GM12872 (cell line): ENCODE measurements around the gene NFASC.

Experiments
- TF ChIP-seq, protein P1 (sequence below): IDR thresholded peaks from 3 replicates; pipeline ENCODE4 v1.5.1; 2011; ENCODE audit warnings: low read depth, mild to moderate bottlenecking, low read length, moderate library complexity; ENCODE audit not compliant: insufficient read depth

The NFASC gene

DNA sequence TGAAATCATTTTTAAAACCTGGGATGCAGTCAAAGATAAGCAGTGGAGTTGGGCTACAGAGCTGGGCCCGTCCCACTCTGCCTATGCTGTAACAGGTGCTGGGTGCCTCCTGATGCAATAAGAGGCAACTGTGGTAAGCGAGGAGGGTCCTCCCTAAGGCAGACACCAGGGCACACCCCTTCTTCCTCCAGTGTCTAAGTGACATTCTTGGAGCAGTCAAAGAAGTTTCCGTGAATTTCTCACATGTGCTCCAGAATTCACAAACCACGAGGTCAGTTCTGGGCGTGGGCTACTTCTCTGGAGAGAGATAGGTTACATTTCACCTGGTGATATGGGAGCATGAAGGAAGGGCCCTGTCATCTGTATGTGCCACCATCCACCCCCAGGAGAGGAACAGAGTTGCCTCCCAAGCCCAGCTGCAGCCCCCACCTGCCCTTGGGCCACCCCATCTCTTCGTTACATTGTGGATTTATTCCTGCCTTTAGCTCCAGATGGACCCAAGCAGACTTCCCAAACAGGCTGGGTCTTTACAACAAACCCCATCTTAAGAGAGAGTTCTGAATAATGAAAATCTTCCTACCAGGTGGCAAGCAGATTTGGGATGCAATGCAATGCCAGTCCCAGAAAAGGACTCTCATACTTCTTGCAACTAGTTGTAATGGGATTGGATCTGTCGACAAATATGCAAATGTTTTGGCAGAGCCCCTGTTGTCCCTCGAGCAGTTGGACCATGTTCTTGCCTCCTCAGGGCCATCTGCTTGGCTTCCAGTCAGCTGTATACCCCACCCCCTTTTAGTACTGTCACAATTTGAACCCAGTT is 89.9 kb downstream of the NFASC start:
- TF ChIP-seq, protein P1, sequence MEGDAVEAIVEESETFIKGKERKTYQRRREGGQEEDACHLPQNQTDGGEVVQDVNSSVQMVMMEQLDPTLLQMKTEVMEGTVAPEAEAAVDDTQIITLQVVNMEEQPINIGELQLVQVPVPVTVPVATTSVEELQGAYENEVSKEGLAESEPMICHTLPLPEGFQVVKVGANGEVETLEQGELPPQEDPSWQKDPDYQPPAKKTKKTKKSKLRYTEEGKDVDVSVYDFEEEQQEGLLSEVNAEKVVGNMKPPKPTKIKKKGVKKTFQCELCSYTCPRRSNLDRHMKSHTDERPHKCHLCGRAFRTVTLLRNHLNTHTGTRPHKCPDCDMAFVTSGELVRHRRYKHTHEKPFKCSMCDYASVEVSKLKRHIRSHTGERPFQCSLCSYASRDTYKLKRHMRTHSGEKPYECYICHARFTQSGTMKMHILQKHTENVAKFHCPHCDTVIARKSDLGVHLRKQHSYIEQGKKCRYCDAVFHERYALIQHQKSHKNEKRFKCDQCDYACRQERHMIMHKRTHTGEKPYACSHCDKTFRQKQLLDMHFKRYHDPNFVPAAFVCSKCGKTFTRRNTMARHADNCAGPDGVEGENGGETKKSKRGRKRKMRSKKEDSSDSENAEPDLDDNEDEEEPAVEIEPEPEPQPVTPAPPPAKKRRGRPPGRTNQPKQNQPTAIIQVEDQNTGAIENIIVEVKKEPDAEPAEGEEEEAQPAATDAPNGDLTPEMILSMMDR = no peak

DNA sequence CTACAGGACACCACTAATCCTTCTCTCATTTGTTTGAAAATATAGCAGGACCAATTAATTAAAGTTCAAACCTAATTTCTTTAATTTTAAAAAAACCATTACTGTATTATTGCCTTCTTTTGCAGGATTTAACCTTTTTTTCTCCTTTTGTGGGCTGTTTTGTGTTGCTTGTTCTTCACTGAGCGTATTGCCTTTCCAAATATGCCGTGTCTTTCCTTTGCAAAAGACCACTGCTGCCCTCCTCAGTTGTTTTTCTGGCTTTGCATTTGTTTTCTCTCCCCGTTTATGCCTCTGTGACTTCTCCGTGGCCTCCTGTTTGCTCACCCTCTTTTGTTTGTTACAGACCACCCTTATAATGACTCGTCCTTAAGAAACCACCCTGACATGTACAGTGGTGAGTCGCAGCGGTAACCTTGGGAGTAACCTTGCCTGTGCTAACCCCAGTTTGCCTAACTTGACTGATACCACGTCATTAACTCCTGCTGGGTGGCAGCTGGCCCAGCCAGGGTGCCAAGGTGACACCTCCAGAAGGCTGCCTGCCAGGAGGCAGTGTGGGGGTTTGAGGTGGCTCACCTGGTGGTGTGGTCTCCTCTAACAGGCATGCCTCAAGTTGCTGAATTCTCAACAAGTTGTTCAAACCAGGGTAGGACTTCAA is 91.2 kb downstream of the NFASC start:
- TF ChIP-seq, protein P1 = no peak

DNA sequence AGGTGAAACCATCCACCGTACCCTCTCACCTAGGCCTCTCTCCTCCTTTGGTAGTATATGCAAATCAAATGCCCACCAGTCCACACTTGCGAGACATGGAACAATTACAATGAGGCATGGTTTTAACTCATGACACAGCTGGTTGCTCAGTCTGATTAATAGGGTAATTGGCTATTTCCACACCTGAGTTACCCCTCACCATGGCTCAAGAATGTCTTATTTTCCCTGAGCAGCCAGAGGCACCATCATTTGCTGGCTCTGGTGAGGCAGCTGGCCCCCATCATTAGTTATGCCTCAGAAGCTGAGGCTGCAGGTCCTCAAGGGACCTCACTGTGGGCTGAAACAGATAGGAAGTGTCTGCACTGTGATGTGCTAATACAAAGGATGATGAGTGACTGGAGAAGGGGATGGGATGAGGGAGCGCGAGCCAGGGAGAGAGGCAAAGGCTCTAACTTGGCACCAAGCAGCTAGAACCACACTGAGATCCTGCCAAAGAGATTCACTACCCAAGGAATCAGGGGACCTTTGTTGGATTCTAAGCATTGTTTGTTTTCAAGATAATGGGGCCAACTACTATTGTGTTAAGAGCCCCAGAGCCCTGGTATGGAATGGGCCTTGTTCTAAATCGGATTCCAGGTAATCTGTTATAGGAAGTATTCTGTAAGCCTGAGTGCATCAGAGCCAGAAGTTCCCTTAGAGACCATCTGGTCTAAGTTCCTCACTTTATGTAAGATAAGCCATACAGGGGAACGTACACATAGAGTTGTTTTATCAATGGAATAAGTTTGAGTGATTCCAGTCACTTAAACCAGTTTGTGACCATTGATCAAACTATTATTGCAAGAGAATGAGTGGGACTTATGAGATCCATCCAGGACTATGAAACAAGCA is 92.3 kb downstream of the NFASC start:
- TF ChIP-seq, protein P1 = no peak

DNA sequence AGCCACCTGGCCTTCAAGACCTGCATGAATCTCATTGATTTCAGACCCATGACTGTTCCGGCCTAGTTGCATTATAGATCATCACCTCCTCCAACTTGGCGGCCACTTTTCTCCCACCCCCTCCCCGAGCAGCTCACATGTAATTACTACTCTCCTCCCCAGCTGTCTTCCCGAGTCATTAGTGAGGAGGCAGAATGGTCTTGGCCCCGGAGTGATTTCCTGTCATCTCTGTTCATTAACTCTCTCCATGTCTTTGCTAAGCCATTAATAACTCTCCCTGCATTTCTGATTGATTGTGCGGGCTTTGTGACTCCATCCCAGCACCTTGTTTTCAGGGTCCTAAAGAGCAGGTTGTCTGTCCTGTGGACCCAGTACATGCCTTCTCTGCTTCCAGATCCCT is 96.8 kb downstream of the NFASC start:
- TF ChIP-seq, protein P1 = no peak

DNA sequence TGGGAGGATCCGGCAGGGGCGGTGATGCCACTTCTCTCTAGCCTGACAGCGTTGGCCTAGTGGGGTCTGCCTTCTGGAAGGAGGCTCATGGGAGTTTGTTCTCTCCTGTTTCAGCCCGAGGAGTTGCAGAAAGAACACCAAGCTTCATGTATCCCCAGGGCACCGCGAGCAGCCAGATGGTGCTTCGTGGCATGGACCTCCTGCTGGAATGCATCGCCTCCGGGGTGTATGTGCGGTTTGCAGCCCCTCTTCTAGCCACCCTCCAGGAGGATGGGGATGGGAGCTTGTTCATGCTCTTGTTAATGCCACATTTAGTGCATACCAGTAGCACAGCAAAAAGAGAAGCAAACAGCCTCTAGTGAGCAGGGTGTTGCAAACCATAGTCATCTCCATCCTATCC is 97.5 kb downstream of the NFASC start:
- TF ChIP-seq, protein P1 = no peak

DNA sequence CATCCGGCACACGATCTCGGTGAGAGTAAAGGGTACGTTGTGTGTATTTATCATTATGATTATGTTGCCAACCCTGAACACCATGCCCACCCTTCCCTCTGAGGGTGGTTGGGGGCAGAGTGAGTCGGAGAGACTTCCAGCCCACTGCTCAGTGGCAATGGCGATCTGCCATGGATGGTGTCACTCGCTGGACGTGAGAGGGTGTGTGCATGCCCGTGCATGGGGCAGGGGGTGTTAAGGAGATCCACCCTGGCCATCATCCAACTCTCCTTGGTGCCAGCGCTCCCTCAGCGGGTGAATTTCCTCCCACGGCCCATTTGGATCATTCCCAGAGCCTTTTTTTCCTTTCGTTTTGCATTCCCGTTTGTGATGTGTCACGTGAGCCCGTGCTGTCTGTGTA is 98.3 kb downstream of the NFASC start:
- TF ChIP-seq, protein P1 = no peak

DNA sequence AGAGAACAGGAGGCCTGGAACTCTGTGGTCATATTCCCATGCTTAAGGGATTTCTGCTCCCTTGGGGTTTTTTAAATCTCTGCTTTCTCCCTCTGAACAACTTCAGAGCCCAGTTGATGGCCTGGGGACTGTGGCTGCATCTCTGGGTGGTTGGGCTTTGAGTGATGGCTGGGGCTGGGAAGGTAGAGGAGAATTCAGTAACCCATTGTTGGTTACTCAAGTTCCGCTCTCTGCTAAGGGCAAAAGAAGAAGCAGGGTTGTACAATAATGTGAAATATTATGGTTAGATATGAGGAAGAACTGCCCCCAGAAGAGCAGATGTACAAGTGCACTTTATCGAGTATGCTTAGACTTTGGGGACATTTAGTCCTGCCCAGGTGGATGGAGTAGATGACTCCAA is 100.3 kb downstream of the NFASC start:
- TF ChIP-seq, protein P1 = no peak
